ENCODE measurements around the gene SMPD3. TPM values are rescaled to one million over a fixed set of nuclear protein-coding genes. Genes with fewer than 3 reads are reported as not detected.

Gene SMPD3
- total and polyA plus RNA-seq, 2 of the 8 experiments (the other 6 are each of a cell fraction or from before 2014, with no cell fraction given), result 0.39 to 1.3 TPM

DNA sequence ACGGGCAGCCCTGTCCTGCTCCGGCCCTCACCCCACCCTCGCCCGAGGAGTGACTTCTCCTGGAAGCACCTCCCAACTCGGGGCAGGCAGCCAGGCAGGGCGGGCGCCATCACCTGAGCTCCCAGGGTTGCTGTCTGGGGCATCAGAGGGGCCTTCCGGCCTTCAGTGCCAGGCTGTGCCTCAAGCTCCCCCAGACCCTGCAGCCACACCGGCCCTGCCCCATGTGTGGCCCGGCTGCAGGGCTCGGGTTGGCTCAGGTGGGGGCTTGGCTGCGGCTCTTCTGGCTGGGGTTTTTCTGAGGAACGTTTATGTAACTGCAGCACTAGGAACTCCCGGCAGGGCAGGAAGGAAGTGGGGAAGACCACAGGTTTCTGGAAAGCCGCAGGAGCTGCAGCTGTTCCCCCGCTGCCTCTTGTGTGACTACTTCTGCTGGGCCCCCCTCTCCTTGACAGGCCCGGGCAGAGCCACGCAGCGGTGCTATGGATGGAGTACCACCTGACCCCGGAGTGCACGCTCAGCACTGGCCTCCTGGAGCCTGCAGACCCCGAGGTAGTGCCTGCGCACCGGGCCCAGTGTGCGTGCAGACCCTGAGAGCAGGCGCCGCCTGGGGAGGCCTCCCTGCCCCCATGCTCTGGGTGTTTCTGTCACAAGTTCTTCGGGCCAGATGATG, 91.9 kb downstream of the SMPD3 start (continued):
- no peak for TF ChIP-seq NRF1 (IDR thresholded peaks at IDR 0.05; ENCODE audit: low read depth, low read length)
- no peak for TF ChIP-seq PHF8 (conservative IDR thresholded peaks at IDR 0.05; ENCODE audit: low read depth, low read length)
- TF ChIP-seq SP2 (IDR thresholded peaks at IDR 0.05; ENCODE audit: low read length), result no peak
- no peak for TF ChIP-seq FOSL1 (IDR thresholded peaks at IDR 0.05; ENCODE audit: insufficient read depth, low read depth, low read length)
- TF ChIP-seq, protein P1, sequence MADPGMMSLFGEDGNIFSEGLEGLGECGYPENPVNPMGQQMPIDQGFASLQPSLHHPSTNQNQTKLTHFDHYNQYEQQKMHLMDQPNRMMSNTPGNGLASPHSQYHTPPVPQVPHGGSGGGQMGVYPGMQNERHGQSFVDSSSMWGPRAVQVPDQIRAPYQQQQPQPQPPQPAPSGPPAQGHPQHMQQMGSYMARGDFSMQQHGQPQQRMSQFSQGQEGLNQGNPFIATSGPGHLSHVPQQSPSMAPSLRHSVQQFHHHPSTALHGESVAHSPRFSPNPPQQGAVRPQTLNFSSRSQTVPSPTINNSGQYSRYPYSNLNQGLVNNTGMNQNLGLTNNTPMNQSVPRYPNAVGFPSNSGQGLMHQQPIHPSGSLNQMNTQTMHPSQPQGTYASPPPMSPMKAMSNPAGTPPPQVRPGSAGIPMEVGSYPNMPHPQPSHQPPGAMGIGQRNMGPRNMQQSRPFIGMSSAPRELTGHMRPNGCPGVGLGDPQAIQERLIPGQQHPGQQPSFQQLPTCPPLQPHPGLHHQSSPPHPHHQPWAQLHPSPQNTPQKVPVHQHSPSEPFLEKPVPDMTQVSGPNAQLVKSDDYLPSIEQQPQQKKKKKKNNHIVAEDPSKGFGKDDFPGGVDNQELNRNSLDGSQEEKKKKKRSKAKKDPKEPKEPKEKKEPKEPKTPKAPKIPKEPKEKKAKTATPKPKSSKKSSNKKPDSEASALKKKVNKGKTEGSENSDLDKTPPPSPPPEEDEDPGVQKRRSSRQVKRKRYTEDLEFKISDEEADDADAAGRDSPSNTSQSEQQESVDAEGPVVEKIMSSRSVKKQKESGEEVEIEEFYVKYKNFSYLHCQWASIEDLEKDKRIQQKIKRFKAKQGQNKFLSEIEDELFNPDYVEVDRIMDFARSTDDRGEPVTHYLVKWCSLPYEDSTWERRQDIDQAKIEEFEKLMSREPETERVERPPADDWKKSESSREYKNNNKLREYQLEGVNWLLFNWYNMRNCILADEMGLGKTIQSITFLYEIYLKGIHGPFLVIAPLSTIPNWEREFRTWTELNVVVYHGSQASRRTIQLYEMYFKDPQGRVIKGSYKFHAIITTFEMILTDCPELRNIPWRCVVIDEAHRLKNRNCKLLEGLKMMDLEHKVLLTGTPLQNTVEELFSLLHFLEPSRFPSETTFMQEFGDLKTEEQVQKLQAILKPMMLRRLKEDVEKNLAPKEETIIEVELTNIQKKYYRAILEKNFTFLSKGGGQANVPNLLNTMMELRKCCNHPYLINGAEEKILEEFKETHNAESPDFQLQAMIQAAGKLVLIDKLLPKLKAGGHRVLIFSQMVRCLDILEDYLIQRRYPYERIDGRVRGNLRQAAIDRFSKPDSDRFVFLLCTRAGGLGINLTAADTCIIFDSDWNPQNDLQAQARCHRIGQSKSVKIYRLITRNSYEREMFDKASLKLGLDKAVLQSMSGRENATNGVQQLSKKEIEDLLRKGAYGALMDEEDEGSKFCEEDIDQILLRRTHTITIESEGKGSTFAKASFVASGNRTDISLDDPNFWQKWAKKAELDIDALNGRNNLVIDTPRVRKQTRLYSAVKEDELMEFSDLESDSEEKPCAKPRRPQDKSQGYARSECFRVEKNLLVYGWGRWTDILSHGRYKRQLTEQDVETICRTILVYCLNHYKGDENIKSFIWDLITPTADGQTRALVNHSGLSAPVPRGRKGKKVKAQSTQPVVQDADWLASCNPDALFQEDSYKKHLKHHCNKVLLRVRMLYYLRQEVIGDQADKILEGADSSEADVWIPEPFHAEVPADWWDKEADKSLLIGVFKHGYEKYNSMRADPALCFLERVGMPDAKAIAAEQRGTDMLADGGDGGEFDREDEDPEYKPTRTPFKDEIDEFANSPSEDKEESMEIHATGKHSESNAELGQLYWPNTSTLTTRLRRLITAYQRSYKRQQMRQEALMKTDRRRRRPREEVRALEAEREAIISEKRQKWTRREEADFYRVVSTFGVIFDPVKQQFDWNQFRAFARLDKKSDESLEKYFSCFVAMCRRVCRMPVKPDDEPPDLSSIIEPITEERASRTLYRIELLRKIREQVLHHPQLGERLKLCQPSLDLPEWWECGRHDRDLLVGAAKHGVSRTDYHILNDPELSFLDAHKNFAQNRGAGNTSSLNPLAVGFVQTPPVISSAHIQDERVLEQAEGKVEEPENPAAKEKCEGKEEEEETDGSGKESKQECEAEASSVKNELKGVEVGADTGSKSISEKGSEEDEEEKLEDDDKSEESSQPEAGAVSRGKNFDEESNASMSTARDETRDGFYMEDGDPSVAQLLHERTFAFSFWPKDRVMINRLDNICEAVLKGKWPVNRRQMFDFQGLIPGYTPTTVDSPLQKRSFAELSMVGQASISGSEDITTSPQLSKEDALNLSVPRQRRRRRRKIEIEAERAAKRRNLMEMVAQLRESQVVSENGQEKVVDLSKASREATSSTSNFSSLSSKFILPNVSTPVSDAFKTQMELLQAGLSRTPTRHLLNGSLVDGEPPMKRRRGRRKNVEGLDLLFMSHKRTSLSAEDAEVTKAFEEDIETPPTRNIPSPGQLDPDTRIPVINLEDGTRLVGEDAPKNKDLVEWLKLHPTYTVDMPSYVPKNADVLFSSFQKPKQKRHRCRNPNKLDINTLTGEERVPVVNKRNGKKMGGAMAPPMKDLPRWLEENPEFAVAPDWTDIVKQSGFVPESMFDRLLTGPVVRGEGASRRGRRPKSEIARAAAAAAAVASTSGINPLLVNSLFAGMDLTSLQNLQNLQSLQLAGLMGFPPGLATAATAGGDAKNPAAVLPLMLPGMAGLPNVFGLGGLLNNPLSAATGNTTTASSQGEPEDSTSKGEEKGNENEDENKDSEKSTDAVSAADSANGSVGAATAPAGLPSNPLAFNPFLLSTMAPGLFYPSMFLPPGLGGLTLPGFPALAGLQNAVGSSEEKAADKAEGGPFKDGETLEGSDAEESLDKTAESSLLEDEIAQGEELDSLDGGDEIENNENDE (IDR thresholded peaks at IDR 0.05; ENCODE audit: insufficient replicate concordance, low read length), result no peak
- TF ChIP-seq POLR2A (IDR thresholded peaks at IDR 0.05; ENCODE audit: control extremely low read depth in 1 of 2, low read depth in 2 of 2, low read length in 2 of 2), result no peak
- TF ChIP-seq KDM4A (IDR thresholded peaks at IDR 0.05; ENCODE audit: low read depth, low read length, severe bottlenecking), result no peak
